HG02884 (cell line): ENCODE measurements around the gene LIG3.
"Not testable (repeated sequence)": the region's sequence is repeated elsewhere in the genome, so short reads cannot be mapped to it uniquely, and the experiment has no call there.

ENCODE experiments used
- ATAC-seq: cut with Tn5 transposase; IDR thresholded peaks from one replicate; pipeline ENCODE4 v1.9.1; 2021; ENCODE audit warnings: mild to moderate bottlenecking, moderate library complexity; ENCODE audit not compliant: unreplicated experiment

The LIG3 gene

DNA sequence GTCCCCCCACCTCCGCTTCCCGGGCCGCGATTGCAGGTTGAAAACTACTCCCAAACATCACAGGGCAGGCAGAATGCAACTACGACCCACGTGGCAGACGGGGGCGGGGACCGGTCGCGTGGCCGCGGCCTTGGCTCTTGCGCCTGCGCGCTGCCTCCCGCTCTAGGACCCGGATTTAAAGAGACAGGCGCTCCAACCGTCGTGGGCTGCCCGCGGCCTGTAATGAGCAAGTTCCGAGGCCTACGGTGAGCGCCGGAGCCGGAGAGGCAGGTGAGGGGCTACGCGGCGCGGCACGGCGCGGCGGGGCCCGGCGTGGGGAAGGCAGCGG lies at the start of gene LIG3:
TSS of gene LIG3 (plus strand) at position 160 of the 328 bp plus-strand sequence. CDS start 2,494 bp downstream, outside the sequence.
- ATAC-seq = peak; percentile 83

DNA sequence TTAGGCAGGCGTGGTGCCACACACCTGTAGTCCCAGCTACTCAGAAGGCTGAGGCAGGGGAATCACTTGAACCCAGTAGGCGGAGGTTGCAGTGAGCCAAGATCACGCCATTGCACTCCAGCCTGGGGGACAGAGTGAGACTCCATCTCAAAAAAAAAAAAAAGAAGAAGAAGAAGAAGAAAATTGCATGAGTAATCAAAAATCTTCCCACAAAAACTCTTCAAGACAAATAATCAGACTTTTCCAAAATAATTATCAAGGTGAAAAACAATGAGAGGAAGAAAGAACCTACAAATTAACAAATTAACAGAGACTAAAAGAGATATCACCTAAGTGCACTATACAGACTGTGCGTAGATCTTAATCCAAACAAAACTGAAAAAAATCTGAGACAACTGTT lies 29.5 kb upstream of the LIG3 start:
- ATAC-seq = not testable (repeated sequence)

DNA sequence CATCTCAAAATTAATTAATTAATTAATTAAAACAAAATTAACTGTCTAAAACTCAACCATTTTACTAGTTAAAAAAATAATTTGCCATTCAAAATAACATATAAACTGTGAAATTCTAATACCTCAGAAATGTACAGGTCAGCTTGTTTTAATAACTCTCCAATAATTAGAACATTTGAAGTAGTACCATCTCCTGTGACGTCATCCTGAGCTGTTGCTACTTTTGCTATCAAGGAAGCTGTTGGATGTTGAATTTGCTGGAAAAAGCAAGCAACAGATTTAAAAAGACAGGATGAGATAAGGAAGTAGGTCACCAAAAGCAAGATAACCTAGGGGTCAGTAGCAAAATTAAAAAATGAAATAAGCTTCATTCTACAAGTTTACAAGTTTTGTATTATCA lies 21.9 kb upstream of the LIG3 start:
- ATAC-seq = no peak

DNA sequence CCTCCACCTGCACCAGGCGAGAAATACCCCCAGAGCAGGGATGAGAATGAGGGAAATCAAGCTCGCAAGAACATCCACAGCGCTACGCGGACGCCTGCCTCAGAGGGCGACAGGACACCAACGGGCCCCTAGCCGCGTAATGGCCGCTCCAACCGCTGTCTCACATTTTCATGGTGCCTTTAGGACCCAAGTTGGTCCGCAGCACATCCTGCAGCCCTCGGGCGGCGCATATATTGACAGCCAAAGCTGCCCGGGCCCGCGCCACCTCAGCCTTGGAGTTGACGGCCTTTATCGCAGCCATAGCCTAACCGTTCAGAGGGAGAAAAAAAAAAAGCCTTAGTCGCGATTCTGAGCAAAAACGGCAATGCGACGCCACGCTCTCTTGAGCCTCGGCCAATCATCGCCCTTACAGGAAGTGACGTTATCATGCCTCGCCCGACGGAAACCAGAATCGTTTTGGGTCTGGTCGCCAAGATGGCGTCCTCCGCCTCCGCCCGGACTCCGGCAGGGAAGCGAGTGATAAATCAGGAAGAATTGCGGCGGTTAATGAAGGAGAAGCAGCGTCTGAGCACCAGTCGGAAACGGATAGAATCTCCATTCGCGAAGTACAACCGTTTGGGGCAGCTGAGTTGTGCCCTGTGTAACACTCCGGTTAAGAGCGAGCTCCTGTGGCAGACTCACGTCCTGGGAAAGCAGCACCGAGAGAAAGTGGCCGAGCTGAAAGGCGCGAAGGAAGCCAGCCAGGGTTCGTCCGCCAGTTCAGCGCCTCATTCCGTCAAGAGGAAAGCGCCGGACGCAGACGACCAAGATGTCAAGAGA lies 19.0 kb upstream of the LIG3 start, which contains the start of the genes CCT6B and ZNF830:
TSS of gene CCT6B (minus strand) at position 368 of the 819 bp plus-strand sequence. CDS start at position 301, 67 bp downstream.
TSS of gene ZNF830 (plus strand) at position 448 of the 819 bp plus-strand sequence. CDS start at position 475, 27 bp downstream.
- ATAC-seq = peak; percentile 93

DNA sequence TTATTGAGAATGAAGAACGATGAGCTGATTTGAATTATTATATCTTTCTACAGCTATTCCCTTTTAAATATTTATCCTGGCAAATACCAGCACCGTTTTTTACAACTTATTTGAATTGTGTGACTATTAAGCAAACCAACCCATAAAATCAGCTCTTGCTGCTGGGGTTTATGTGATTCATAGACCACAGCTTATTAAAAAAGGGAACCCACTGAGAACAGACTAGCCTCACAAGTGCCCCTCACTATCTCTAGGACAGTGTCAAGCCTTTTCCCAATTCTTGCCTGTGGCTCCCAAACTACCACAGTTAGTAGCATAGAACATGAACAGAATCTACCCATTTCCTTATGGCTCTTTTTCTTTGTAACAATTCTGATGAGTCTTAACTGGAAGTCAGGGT lies 6.1 kb upstream of the LIG3 start:
- ATAC-seq = no peak

DNA sequence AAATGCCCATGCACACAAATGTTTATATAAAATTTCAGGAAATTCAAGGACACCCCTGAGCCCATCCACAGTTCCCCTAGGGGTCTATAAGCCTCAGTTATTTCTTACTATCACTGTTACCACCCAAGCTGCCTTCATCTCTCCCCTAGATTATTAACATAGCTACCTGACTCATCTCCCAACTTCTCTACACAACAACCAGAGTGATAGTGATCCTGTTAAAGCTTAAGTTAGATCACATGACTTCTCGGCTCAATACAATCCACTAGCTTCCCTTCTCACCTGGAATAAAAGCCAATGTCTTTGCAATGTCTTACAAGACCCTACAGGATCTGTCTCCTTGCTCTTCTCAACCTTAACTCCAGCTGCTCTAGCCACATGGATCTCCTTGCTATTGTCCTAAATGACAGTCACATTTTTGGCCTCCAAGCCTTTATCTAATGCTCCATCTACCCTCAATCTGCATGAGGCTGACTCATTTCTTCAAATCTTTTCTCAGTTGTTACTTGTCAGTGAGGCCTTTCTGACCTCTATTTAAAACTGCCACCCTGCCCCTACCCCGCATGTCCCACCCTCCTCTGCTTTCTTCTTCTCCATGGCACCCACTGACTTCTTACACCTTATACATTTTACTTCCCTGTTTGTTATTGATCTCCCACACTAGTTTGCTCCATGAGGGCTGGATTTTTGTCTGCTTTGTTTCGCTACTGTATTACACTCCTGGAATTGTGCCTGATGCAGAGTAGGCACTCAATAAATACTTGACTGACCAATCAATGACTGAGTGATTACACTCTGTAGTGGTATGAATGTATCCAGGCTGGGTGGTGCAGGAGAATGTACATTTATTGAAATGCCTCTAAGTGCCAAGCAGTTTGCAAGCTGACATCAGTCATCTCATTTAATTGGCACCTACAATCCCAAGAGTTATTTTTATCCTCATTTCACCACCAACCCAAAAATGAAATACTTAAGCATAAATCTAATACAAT lies 5.2 kb upstream of the LIG3 start:
- no peak for ATAC-seq

DNA sequence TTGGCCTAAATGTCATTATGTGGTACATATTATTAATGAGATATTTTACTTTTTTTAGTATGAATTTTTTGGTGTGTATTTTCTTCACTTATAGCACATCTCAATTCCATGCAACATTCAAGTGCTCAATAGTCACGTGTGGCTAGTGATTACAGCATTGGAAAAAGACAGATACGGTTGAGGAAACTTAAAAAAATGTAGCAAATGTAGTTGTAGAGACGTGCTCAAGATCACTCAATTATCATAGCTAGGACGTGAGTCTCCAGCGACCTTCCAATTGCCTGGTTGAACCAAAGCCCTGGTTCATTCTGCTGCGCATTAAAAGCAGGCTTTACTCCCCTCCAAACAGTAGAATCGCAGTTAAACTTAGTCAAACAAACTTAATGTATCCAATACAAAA lies 1.2 kb upstream of the LIG3 start:
- ATAC-seq = no peak

DNA sequence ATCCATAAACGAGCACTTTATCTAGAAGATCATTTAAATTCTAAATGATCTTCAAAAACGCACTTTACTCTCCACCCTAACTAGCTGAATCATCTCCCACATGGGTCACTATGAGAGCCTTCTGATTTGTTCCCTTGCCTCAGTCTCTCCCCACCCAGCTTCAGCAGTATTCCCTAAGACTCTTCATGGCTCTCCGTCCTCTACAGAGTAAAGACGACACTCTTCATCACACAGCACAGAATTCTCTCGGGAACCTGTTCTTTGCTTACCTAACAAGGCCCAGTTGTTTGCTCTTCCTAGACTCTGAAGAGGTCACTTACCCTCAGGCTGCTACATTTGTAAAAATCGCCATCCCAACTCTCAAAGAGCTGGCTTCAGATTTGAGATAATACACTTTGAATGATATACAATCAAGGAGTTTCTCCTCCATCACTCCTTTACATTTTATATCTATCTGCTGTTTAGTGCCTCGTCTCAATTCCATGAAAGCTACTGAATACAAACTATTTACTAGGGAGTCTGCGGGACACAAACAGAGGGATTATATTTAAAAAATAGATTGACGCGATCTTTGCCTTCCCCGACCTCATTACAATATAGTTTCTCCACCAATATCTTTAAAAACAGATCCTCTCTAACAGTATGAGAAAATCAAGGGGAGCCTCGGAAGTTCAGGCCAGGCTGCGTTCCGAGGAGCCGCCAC lies 511 bp upstream of the LIG3 start:
- no peak for ATAC-seq

DNA sequence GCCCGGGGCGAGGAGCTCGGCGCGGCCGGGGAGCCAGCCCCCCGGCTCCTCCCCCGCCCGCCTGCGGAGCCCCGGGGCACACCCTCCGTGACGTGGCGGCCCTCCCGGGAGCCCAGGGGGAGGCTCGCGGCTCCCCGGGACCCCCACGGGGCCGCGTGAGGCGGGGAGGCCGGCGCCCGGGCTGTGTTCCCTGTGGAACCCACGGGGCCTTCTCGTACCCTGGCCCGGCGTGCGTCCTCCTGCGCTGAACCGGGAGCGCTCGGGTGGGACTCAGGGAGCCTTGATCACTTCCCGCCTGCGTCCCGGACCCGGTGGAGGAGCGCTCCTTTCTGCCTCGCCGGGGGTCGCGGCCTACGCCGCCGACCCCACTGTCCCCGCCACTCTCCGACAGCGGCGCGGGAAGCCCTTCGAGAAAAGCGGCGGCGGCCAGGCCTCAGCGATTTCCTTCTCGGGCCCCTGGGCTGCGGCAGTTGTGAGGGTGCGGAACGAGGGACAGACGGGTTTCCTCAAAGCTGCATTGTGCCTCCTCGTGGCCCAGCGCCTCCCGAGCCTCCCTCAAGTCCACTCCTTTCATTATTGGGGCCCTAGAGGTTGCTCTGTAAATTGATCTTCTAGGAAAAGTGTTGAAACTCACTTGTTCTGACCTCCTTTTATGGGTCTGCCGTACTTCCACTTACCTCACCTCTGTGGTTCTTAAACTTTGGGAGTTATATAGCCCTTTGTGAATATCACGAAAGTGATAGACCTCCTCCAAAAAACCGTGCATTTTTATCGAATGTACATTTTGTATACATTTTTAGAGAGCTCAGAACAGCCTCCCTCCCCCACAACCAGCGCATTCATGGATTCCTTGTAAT lies 597 bp downstream of the LIG3 start:
- ATAC-seq = peak; percentile 85

DNA sequence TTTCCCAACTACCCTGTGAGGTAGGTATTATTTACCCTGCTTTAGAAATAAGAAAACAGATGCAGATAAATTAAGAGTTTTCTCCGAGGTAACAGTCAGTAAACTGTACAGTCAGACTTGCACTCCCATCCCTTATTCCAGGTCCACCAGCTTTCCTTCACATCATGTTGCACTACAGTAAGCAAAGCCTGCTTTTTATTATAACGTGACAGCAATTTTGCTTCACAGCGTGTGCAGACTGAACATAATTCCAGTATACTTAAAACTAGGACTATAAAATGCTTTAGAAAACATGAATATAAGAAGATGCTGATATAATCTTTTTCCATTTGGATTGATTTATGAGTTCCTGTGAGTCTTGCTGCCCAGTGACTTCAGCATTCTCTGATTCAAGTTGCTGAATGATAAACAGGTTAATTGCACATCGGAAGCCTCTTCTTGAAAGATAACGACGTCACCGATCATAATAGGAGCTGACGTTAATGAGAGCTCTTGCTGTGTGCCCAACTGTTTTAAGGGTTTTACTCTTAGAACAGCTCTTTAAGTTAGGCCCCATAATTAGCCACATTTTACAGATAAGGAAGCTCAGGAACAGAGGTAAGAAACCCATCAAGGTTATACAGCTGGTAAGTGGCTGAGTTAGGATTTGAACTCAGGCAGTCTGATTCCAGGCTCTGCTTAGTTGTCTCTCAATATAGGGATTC lies 1.4 kb downstream of the LIG3 start:
- ATAC-seq = no peak

DNA sequence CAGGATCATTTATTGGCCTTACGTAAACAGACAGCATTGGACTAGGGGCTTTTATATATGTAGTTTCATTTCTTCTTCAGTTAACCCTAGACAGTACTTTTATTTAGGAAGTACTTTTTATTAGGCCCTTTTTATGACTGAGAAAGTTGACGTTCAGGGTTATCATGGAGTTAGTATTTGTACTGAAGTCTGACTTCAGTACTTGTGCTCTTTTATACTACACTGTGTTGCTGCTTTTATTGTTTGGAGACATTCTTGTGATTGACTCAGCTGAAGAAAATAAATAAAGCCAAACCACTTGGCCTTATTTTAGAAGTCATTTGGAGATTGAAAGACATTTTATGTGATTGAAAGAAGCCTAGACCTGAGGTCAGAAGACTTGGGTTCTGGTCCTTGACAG lies 6.9 kb downstream of the LIG3 start:
- no peak for ATAC-seq

DNA sequence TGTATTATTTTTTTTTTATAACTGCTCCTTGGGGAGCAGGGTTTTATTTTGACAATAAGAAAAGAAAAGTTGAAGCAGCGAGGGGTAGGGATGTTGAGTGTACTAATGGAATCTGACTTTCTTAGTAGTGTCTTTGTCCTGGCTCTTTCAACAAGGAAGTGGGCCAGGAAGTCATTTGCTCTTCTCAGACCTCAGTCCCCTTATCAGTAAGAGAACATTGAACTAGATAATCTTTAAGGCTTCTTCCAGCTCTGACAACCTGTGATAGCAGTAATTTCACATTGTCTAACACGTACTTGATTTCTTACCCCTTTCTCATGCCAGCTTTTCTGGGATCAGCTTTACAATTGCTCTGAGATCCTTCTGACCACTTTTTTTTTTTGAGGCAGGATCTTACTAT lies 8.3 kb downstream of the LIG3 start:
- no peak for ATAC-seq

DNA sequence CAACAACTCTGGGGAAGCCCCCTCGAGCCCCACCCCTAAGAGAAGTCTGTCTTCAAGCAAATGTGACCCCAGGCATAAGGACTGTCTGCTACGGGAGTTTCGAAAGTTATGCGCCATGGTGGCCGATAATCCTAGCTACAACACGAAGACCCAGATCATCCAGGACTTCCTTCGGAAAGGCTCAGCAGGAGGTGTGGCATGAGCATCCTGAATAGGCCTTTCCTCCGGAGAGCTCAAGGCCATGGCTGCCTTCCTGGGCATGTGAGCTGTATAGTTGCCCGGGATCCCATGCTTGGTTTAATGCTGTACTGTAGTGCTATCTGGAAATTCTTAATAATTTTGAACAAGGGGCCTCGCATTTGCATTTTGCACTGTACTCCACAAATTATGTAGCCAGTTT lies 9.2 kb downstream of the LIG3 start:
- no peak for ATAC-seq

DNA sequence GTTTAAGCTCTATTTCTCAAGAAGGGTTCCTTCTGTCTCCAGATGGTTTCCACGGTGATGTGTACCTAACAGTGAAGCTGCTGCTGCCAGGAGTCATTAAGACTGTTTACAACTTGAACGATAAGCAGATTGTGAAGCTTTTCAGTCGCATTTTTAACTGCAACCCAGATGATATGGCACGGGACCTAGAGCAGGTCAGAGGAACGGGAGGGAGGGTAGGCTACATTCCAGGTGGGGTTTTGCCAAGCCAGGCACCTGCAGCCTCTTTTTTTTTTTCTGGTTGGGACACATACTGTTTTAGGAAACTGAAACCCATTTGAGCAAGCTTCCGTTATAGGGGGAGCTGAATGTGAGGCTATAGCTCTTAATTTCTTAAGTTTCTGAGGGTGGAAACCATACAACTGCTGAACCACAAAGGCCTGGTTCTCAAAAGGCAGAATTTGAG lies 10.6 kb downstream of the LIG3 start:
- no peak for ATAC-seq

DNA sequence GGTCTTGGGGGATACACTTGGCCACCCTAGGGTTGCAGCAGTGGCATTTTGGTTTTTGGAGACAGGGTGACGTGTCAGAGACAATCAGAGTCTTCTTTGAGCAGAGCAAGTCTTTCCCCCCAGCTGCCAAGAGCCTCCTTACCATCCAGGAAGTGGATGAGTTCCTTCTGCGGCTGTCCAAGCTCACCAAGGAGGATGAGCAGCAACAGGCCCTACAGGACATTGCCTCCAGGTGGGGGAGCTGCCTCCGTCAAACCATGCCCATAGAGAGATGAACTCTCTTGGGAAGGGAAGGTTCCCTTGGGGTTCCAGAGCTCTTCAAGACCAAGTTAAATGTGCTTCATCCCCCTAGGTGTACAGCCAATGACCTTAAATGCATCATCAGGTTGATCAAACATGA lies 11.3 kb downstream of the LIG3 start:
- no peak for ATAC-seq

DNA sequence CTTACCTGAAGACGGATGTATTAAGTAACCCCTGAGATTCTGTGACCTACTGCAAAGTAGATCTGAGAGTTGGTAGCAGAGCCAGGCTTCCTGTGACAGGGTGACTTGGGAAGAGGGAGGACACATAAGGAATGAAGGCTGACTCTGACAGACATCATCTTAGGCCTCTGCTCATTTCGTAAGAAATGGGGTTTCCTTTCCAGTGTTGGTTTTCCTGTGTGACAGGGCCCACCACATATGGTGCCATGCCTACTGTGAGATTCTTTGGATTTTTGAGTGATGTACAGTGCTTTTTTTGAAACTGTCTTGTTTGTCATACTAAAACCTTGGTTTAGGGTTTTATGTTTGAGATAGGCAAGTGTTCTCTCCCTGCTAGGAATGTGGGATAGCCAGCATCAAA lies 12.7 kb downstream of the LIG3 start:
- no peak for ATAC-seq

DNA sequence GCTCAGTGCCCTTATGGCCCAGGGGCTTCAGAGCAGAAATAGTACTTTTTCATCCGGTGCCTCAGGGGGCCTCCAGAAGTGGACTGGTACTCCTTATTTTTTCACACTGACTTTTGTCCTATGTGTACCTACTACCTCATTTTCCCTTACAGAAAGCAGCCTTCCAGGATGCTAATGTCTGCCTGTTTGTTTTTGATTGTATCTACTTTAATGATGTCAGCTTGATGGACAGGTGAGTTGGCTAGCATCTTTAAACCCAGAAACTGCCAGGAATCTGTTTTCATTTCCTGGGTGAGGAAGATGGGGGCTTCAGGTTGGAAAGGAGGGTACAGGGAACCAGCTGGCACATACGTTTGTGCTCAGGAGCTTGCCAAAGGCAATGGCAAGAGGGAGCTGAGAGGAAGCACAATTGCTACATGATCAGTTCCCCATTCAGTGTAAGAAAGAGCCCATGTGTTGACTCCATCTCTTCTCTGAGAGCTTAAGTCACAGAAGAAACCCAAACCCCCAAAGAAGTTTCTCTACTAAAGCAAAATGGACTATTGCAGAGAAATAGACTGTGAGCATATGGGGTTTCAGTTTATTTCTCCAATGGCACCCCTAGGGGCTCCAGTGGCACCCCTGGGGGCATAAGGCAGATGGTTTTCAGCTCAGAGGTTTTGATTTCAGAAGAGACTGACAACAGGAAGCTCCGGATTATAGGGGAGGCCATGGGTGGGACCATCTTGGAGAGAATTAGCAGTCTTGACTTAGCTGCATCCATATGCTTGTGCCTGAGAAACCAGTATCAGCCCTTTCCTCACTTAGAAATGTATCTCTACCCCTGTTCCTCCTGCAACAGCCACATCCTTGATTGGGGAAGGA lies 16.3 kb downstream of the LIG3 start:
- ATAC-seq = no peak

DNA sequence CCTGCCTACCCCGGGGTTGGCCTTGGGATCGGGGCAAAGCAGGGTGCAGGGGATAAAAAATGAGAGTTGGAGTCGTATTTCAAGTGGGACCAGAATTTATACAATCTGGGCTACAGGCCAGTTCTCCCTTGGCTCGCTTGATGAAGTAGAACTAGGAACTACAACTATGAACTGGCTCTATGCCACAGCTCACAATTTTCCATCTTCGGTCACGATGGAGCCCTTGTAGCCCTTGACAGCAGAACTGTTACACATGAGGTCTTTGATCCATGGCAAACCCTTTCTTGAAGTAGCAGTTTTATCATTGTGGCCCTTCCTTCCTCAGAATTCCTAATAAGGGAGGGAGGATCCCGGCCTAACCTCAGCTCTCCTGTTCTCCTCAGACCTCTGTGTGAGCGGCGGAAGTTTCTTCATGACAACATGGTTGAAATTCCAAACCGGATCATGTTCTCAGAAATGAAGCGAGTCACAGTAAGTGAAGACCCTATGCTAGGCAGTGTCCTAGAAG lies 17.1 kb downstream of the LIG3 start:
- no peak for ATAC-seq
